Fibroblast of lung (primary cell): ENCODE data around the gene NKTR. TPM values are rescaled to one million over a fixed set of nuclear protein-coding genes. Genes with fewer than 3 reads are reported as not detected.

Experiments
- DNase-seq, 2 donors: peaks; one replicate each; pipeline versions ENCODE4 v3.0.0 to v3.0.0-alpha.2; 2010; ENCODE audit warnings: low read depth in 2 of 2
- H2AFZ ChIP-seq: 2 replicates; pipeline ENCODE4 v1.5.1; 2012; ENCODE audit warnings: low read length, control low read depth, inconsistent platforms
- H3K27ac ChIP-seq: 2 replicates; pipeline ENCODE4 v1.5.1; 2011; ENCODE audit warnings: low read length, control low read depth; ENCODE audit not compliant: insufficient read depth
- H3K27me3 ChIP-seq: 2 replicates; pipeline ENCODE4 v1.5.1; 2011; ENCODE audit warnings: mild to moderate bottlenecking, low read length; ENCODE audit not compliant: control insufficient read depth, insufficient read depth
- H3K36me3 ChIP-seq: 2 replicates; pipeline ENCODE4 v1.5.1; 2011; ENCODE audit warnings: low read length; ENCODE audit not compliant: control insufficient read depth, insufficient read depth
- H3K4me1 ChIP-seq: 2 replicates; pipeline ENCODE4 v1.5.1; 2011; ENCODE audit warnings: low read length; ENCODE audit not compliant: control insufficient read depth, insufficient read depth; ENCODE audit errors: extremely low read depth
- H3K4me2 ChIP-seq: 2 replicates; pipeline ENCODE4 v1.5.1; 2011; ENCODE audit warnings: low read length, control low read depth; ENCODE audit not compliant: insufficient read depth; ENCODE audit errors: extremely low read depth
- H3K4me3 ChIP-seq, 4 experiments: fragments of 200-600 bp in 1 of 4; sonication (generic) in 1 of 4; replicated peaks in 1 of 4; 2 replicates each; pipeline ENCODE4 v1.5.1; 2011 to 2016; ENCODE audit warnings: low read length in 4 of 4, low read depth in 3 of 4, mild to moderate bottlenecking in 3 of 4, control low read depth in 2 of 4, inconsistent platforms in 1 of 4, mixed read lengths in 1 of 4; ENCODE audit not compliant: insufficient read depth in 1 of 4; ENCODE audit errors: control extremely low read depth in 1 of 4
- H3K79me2 ChIP-seq: 2 replicates; pipeline ENCODE4 v1.5.1; 2012; ENCODE audit warnings: mild to moderate bottlenecking, low read length, inconsistent platforms; ENCODE audit not compliant: control insufficient read depth, insufficient read depth
- H3K9ac ChIP-seq: 2 replicates; pipeline ENCODE4 v1.5.1; 2011; ENCODE audit warnings: mild to moderate bottlenecking, low read length, control low read depth; ENCODE audit not compliant: insufficient read depth
- H3K9me3 ChIP-seq: 2 replicates; pipeline ENCODE4 v1.5.1; 2012; ENCODE audit warnings: low read depth, low read length; ENCODE audit not compliant: control insufficient read depth, insufficient read depth
- H4K20me1 ChIP-seq: 2 replicates; pipeline ENCODE4 v1.5.1; 2011; ENCODE audit warnings: low read length; ENCODE audit not compliant: control insufficient read depth, insufficient read depth; ENCODE audit errors: extremely low read depth
- CTCF ChIP-seq, 2 donors: IDR thresholded peaks in 1 of 2; conservative IDR thresholded peaks in 1 of 2; 1 replicate in 1 of 2; 2 replicates in 1 of 2; pipeline ENCODE4 v1.5.1; 2011 to 2012; ENCODE audit warnings: low read length in 2 of 2, control low read depth in 1 of 2, inconsistent platforms in 1 of 2, low read depth in 1 of 2, mild to moderate bottlenecking in 1 of 2
- EZH2 ChIP-seq: IDR thresholded peaks from 2 replicates; pipeline ENCODE4 v1.5.1; 2012; ENCODE audit warnings: low read length, control low read depth, mild to moderate bottlenecking; ENCODE audit errors: missing control alignments
- polyA plus RNA-seq, 2 donors: library from polyadenylated mRNA; depleted of rRNA in 1 of 2; stranded (reverse) in 1 of 2; unstranded in 1 of 2; fragments of >200 nt; gene quantifications; 2 replicates each; pipeline ENCODE4 v1.2.1, GENCODE V29; 2011 to 2012; ENCODE audit warnings: missing spikeins in 1 of 2
- total RNA-seq: library from RNA; depleted of rRNA; stranded (reverse); fragments of >200 nt; gene quantifications from 2 replicates; pipeline ENCODE4 v1.2.1, GENCODE V29; 2014

Gene NKTR
- total and polyA plus RNA-seq, 2 donors (not counting 1 experiment from before 2014, with no cell fraction given), result 26.4 to 44.6 TPM

- no peaks in the 10 kb centered on the region for H3K4me1 ChIP-seq
Observed at GRCh38 chr3:42670051-42670576, 69.6 kb downstream of the NKTR start.

GRCh38 chr3:42670670-42671069 is 70.2 kb downstream of the NKTR start:
- Histone ChIP-seq H3K27ac (no peak overlapping the region), H3K9ac (no peak overlapping the region), H3K79me2 (no peaks in the 10 kb centered on the region), H3K4me3 (no peak overlapping the region), H2AFZ (no peak overlapping the region), H4K20me1 (no peaks in the 10 kb centered on the region), H3K27me3 (peaks cover 3% of the 10 kb centered on the region), H3K36me3 (no peaks in the 10 kb centered on the region), H3K4me2 (no peak overlapping the region), H3K4me1 (no peaks in the 10 kb centered on the region), H3K9me3 (no peaks in the 10 kb centered on the region)
- DNase-seq, result no peak
- no peak for TF ChIP-seq CTCF (conservative IDR thresholded peaks at IDR 0.05 in 1 of 2, IDR thresholded peaks at IDR 0.05 in 1 of 2; ENCODE audit: low read depth in 1 of 2, low read length in 2 of 2)
- TF ChIP-seq EZH2, result no peak

More at GRCh38 chr3:42670051-42670576, 69.6 kb downstream of the NKTR start:
- Histone ChIP-seq H3K9me3 (no peaks in the 10 kb centered on the region), H3K4me2 (no peak overlapping the region), H2AFZ (no peak overlapping the region), H3K79me2 (no peaks in the 10 kb centered on the region), H3K27me3 (peaks cover 3% of the 10 kb centered on the region), H3K36me3 (no peaks in the 10 kb centered on the region), H4K20me1 (no peaks in the 10 kb centered on the region), H3K27ac (no peak overlapping the region), H3K9ac (no peak overlapping the region), H3K4me3 (no peak overlapping the region)
- no peak for DNase-seq
- TF ChIP-seq EZH2 (no peak), CTCF (conservative IDR thresholded peaks at IDR 0.05 in 1 of 2, IDR thresholded peaks at IDR 0.05 in 1 of 2; ENCODE audit: low read depth in 1 of 2, low read length in 2 of 2) (no peak)

- Histone ChIP-seq H3K4me1 (no peaks in the 10 kb centered on the region), H3K36me3 (no peaks in the 10 kb centered on the region), H3K9ac (no peak overlapping the region), H3K27me3 (peaks cover 3% of the 10 kb centered on the region), H2AFZ (no peak overlapping the region), H3K4me3 (no peak overlapping the region), H3K27ac (no peak overlapping the region), H3K79me2 (no peaks in the 10 kb centered on the region), H3K9me3 (no peaks in the 10 kb centered on the region), H4K20me1 (no peaks in the 10 kb centered on the region), H3K4me2 (no peak overlapping the region)
- DNase-seq, result no peak
- no peak for TF ChIP-seq CTCF (conservative IDR thresholded peaks at IDR 0.05 in 1 of 2, IDR thresholded peaks at IDR 0.05 in 1 of 2; ENCODE audit: low read depth in 1 of 2, low read length in 2 of 2)
- no peak for TF ChIP-seq EZH2
Observed at GRCh38 chr3:42672515-42672914, 72.0 kb downstream of the NKTR start.
